GM21360 (cell line): ENCODE results near the gene SPAG17.
A peak's percentile ranks its signal among the peaks of the same experiment; 100 is the strongest.

Experiments used
- ATAC-seq: cut with Tn5 transposase; IDR thresholded peaks from one replicate; pipeline ENCODE4 v1.9.1; 2021; ENCODE audit warnings: mild to moderate bottlenecking, moderate library complexity; ENCODE audit not compliant: unreplicated experiment

The SPAG17 gene

GRCh38 chr1:118081387-118081786, 103.6 kb downstream of the SPAG17 start:
- peak; percentile 84 for ATAC-seq

GRCh38 chr1:118077331-118078045, 107.5 kb downstream of the SPAG17 start:
- ATAC-seq = no peak

- no peak for ATAC-seq
Observed at GRCh38 chr1:118075116-118075515, 109.9 kb downstream of the SPAG17 start.

- no peak for ATAC-seq
Observed at GRCh38 chr1:118073648-118074435, 111.2 kb downstream of the SPAG17 start.

DNA sequence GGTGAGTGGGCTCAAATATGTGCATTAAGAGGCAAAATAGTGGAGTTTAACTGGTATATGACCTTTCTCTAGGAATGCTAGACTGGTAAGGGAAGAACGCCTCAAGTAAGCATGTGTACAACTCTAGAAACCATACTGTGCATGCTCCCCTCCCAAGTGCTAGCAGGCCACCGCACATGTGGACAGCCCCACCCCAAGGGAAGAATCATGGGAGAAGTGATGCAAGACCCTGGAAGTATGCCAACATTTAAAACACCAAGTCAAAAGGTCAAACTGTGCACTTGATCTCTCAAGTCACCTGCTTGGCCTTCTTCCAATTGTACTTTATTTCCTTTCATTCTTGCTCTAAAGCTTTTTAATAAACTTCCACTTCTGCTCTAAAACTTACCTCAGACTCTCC, 135.0 kb downstream of the SPAG17 start:
- no peak for ATAC-seq

GRCh38 chr1:118047650-118048224, 137.3 kb downstream of the SPAG17 start:
- ATAC-seq = no peak

DNA sequence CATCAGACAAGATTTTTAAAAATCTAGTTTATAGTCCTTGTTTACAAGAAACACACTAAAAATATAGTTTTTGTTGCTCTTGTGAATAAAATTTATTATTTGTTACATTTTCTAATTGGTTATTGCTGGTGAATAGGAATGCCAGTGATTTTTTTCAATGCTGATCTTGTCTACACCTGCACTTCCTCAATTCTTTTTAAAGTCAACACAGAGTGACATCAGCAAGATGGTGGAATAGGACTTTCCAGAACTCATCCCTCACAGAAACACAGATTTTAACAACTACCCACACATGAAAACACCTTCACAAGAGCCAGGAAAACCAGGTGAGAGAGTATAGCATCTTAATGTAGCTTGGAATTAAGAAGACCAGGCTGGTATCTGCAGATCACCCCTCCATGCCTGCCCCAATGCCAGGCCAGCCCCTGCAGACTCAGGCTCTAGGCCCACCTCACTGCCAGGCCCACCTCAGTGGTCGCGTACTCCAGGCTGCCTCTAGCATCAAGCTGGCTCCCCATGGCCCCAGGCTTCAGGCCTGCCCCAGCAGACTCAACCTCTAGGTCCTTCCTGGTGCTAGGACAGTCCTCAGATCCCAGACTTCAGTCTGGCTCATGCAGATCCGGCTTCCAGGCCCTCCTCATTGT, 137.9 kb downstream of the SPAG17 start:
- no peak for ATAC-seq

- ATAC-seq = no peak
Observed at GRCh38 chr1:118043624-118044023, 141.4 kb downstream of the SPAG17 start.

- ATAC-seq = no peak
Observed at GRCh38 chr1:118042501-118042900, 142.5 kb downstream of the SPAG17 start.

GRCh38 chr1:118039170-118039569, 145.9 kb downstream of the SPAG17 start:
- ATAC-seq = no peak

DNA sequence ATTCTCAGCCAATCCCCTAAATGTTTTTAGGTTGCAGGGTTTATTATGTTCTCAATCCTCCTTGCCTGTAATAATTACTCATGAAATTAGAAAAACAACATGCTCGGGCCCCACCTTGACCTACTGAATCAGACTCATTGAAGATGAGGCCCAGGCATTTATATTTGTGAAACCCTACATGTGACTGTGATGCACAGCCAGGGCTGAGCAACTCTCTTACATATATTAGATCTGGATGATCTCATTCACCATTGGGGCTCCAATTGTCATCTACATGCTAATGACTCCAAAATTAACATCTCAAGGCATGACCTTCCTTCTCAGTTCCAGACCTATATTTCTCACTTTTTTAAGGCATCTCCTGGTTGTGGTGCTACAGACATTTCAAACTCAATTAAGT, 152.1 kb downstream of the SPAG17 start:
- ATAC-seq = no peak

DNA sequence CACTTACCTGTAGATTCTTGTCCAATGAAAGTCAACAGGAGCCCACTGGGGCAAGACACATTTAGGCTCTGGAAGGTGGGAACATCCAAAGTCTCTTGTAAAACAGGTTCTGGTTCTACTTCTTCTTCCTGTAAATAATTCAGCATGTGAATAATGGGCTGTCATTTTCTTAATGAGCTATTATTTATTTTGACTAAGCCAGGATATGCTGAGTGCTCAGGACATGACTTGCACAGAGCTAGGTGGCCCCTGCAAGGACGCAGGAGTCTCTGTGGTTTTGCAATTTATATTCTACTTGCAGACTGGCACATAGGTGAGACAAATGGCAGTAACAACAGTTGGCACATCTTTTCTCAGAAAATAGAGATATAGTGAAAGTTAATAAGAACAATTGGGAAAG, 156.8 kb downstream of the SPAG17 start:
- ATAC-seq = no peak

DNA sequence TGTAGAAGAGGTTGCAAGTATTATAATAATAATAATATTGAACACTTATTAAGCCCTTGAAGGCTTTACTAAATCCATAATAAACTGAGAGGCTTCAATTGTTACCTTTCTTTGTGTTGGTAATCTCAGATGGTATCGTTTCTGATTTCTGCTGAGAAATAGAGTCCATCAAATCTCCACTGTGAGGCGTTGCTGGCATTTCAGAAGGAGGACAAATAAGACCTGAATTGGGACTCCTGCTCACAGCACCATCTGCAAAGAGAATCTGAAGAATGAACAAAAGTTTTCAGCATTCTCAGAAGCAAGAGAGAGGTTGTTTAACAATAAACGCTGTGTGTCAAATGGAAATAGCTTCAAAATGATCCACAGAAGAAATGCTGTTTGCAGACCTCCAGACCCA, 161.8 kb downstream of the SPAG17 start:
- ATAC-seq = no peak

DNA sequence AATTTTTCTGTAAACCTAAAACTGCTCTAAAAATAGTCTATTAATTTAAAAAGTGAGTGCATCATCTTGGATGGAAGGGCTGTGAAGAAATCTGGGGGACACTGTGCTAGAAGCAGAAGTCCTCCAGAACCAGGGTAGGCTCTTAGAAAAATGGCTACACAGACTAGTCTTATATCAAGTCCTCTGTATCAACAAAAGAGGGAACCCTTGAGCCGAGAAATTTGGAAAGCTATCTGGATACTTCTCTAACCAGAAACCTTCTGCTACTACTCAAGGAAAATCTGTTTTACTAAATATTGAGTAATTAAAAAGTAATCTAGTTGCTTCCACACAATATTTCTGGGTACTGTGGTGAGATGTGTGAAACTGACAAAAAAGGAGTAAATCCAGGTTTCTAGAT, 163.4 kb downstream of the SPAG17 start:
- ATAC-seq = no peak

DNA sequence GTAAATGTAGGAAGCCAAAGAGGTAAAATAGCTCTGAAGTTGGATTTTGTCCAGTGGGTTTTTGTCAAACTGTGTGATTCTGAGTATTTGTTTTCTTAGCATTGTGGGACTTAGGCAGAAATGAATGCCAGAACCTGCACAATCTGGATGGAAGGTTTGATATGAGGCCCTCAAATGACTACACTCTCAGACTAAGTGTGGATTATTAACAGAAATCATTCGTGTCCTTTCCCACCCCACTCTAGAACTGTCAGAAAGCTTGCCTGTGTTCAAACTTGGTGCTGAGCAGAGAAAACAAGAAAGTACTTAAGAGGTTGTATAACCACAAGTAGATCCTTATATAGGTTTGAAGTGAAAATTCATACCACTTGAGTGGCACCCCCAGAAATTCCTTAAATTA, 167.0 kb downstream of the SPAG17 start:
- no peak for ATAC-seq

DNA sequence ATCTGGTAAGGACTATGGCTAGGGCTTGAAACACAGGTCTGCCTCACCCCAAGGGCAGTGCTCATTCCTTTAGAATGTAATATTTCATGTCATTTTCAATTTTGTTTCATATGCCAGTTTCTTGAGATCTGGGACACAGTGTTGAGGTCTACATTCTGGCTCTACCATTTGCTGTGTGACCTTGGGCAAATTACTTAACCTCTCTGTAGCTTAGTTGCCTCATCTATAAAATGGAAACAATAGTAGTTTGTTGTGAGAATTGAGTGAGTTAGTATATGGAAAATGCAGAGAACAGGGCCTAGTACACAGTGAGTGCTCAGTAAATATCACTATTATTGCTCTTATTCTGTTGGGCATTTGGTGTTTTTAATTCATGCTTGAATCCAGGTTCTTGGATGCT, 171.1 kb downstream of the SPAG17 start:
- ATAC-seq = no peak

DNA sequence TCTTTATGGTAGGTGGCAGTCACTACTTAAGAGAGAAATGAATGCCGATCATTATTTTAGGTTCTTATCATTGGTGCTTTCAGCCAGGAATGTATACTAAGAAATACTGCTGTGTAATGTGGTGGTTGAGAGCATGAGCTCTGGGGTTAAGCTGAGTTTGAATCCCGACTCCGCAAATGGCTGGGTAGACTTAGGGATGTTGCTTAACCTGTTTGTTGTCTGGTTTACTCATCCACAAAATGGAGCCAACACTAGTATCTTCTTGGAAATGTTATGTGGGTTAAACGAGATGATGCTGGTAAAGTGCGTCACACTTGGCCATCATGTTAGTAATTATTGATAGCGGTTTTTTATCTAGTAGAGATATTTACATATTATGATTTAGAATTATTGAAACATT, 171.7 kb downstream of the SPAG17 start:
- ATAC-seq = no peak

GRCh38 chr1:118012515-118013124, 172.4 kb downstream of the SPAG17 start:
- ATAC-seq = no peak

DNA sequence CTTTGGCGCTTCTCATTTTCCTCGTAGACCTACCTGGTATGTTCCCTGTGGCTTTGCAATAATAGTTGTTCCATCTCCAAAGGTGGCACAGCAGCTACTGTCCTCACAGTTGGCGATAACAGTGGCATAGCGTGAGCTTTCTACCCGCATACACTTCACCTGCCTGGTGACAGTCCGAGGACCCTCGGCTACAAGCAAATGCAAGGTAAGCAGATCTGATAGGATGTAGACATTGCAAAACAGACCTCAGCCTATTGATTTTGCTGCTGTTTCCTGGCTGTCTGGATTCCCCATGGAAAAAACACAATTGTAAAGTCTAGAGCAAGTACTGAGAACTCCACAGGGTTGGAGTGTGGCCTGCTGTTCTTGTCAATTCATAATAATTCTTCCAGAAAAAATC, 177.0 kb downstream of the SPAG17 start:
- no peak for ATAC-seq

- ATAC-seq = no peak
Observed at GRCh38 chr1:118007391-118007790, 177.6 kb downstream of the SPAG17 start.

DNA sequence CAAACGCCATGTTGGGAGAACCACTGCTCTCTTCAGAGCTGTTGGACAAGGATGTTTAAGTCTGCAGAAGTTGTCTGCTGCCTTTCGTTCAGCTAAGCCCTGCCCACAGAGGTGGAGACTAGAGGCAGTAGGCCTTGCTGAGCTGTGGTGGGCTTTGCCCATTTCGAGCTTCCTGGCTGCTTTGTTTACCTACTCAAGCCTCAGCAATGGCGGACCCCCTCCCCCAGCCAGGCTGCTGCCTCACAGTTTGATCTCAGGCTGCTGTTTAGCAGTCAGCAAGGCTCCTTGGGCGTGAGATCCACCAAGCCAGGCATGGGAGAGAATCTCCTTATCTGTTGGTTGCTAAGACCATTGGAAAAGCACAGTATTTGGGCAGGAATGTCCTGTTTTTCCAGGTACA, 180.7 kb downstream of the SPAG17 start:
- no peak for ATAC-seq
